Astrocyte (in vitro differentiated cells and primary cell): ENCODE results near the gene LHPP.

Source experiments
- CTCF ChIP-seq: IDR thresholded peaks from 2 replicates; pipeline ENCODE4 v1.5.1; 2011; ENCODE audit warnings: low read depth, mild to moderate bottlenecking, inconsistent platforms, low read length, moderate library complexity; ENCODE audit not compliant: insufficient read depth
- EZH2 ChIP-seq: IDR thresholded peaks from 2 replicates; pipeline ENCODE4 v1.6.1; 2012; ENCODE audit warnings: mild to moderate bottlenecking, low read length, inconsistent platforms; ENCODE audit not compliant: insufficient read depth

- TF ChIP-seq CTCF (no peak), EZH2 (no peak)
Measured at GRCh38 chr10:124482236-124482800, 20.7 kb downstream of the LHPP start.
